ENCODE data around the gene CDH23.

Gene CDH23

GRCh38 chr10:71483135-71483534 is 86.4 kb downstream of the CDH23 start:
- no peak for DNase-seq

- no peak for DNase-seq
Measured at GRCh38 chr10:71483885-71484751, 87.4 kb downstream of the CDH23 start.

GRCh38 chr10:71486484-71487114 is 89.9 kb downstream of the CDH23 start:
- DNase-seq, result peak in 24 of 51 donors; percentile 4 to 68 (median 25)

- no peak for DNase-seq
Measured at GRCh38 chr10:71487726-71488125, 91.0 kb downstream of the CDH23 start.

- DNase-seq, result no peak
Measured at GRCh38 chr10:71489077-71489476, 92.4 kb downstream of the CDH23 start.

GRCh38 chr10:71492872-71493271 is 96.2 kb downstream of the CDH23 start:
- no peak for DNase-seq

- no peak for DNase-seq
Measured at GRCh38 chr10:71493741-71494140, 97.0 kb downstream of the CDH23 start.

- no peak for DNase-seq
Measured at GRCh38 chr10:71494476-71494875, 97.8 kb downstream of the CDH23 start.

- no peak for DNase-seq
Measured at GRCh38 chr10:71494980-71495381, 98.3 kb downstream of the CDH23 start.

- no peak for DNase-seq
Measured at GRCh38 chr10:71496927-71497762, 100.4 kb downstream of the CDH23 start.

GRCh38 chr10:71497763-71498326 is 101.1 kb downstream of the CDH23 start:
- no peak for DNase-seq

GRCh38 chr10:71501402-71501801 is 104.7 kb downstream of the CDH23 start:
- no peak for DNase-seq

- no peak for DNase-seq
Measured at GRCh38 chr10:71502190-71502589, 105.5 kb downstream of the CDH23 start.

- DNase-seq, result no peak
Measured at GRCh38 chr10:71502851-71503250, 106.1 kb downstream of the CDH23 start.

GRCh38 chr10:71504168-71504567 is 107.4 kb downstream of the CDH23 start:
- DNase-seq, result no peak

- no peak for DNase-seq
Measured at GRCh38 chr10:71504570-71504969, 107.8 kb downstream of the CDH23 start.

- DNase-seq, result no peak
Measured at GRCh38 chr10:71505862-71506261, 109.1 kb downstream of the CDH23 start.

GRCh38 chr10:71509444-71509843 is 112.7 kb downstream of the CDH23 start:
- no peak for DNase-seq

- DNase-seq, result no peak
Measured at GRCh38 chr10:71511206-71511605, 114.5 kb downstream of the CDH23 start.

GRCh38 chr10:71512312-71512711 is 115.6 kb downstream of the CDH23 start:
- no peak for DNase-seq

- DNase-seq, result no peak
Measured at GRCh38 chr10:71512761-71513539, 116.2 kb downstream of the CDH23 start.

Data from hypothalamus (tissue), 51 donors.